IPS DF 6.9 (cell line): ENCODE results near the gene GNA12.
A peak's percentile ranks its signal among the peaks of the same experiment; 100 is the strongest.

ENCODE experiments used
- DNase-seq: peaks from one replicate; pipeline ENCODE4 v3.0.0-alpha.2; 2013; ENCODE audit warnings: low read depth, low spot score
- H3K27ac ChIP-seq: one replicate; pipeline ENCODE4 v1.5.1; 2013; ENCODE audit warnings: low read length, control low read depth
- H3K27me3 ChIP-seq: 2 replicates; pipeline ENCODE4 v1.6.1; 2013; ENCODE audit warnings: mild to moderate bottlenecking, low read length; ENCODE audit not compliant: control insufficient read depth, insufficient read depth
- H3K36me3 ChIP-seq: 2 replicates; pipeline ENCODE4 v1.6.1; 2013; ENCODE audit warnings: low read length; ENCODE audit not compliant: control insufficient read depth, insufficient read depth
- H3K4me1 ChIP-seq: 2 replicates; pipeline ENCODE4 v1.6.1; 2013; ENCODE audit warnings: low read length; ENCODE audit not compliant: control insufficient read depth, insufficient read depth
- H3K4me3 ChIP-seq: 2 replicates; pipeline ENCODE4 v1.5.1; 2013; ENCODE audit warnings: mild to moderate bottlenecking, low read length
- H3K9me3 ChIP-seq: 2 replicates; pipeline ENCODE4 v1.6.1; 2013; ENCODE audit warnings: low read length, inconsistent platforms; ENCODE audit not compliant: control insufficient read depth, insufficient read depth
- WGBS: extraction: QIAGEN DNeasy Blood & Tissue Kit; methylation state at CpG from one replicate; pipeline ENCODE4 v1.1.7; 2013; ENCODE audit warnings: mixed read lengths, missing lambda C conversion rate; ENCODE audit not compliant: insufficient read length, insufficient coverage; 5-methylcytosine and 5-hydroxymethylcytosine counted together

GNA12 gene

GRCh38 chr7:2880051-2880450, 35.9 kb upstream of the GNA12 start:
- H3K4me1 ChIP-seq, result peaks cover 3% of the 10 kb centered on the region; the same call in 1 of the 2 replicates
- no peaks in the 10 kb centered on the region for H3K36me3 ChIP-seq
- no peak overlapping the region for H3K27ac ChIP-seq
- no peak for DNase-seq
- H3K9me3 ChIP-seq, result no peaks in the 10 kb centered on the region
- H3K27me3 ChIP-seq, result no peaks in the 10 kb centered on the region
- no peak overlapping the region for H3K4me3 ChIP-seq
- WGBS, result no CpG with 5 or more reads among the region's 8 CpGs

GRCh38 chr7:2879354-2879753, 35.2 kb upstream of the GNA12 start:
- Histone ChIP-seq H3K4me1 (peaks cover 3% of the 10 kb centered on the region; the same call in 1 of the 2 replicates), H3K27me3 (no peaks in the 10 kb centered on the region), H3K36me3 (no peaks in the 10 kb centered on the region), H3K4me3 (no peak overlapping the region), H3K27ac (no peak overlapping the region), H3K9me3 (no peaks in the 10 kb centered on the region)
- no CpG with 5 or more reads among the region's 8 CpGs for WGBS
- DNase-seq, result no peak

- H3K36me3 ChIP-seq, result no peaks in the 10 kb centered on the region
- no CpG with 5 or more reads among the region's 3 CpGs for WGBS
- no peak overlapping the region for H3K4me3 ChIP-seq
- H3K4me1 ChIP-seq, result peaks cover 3% of the 10 kb centered on the region; the same call in 1 of the 2 replicates
- H3K27me3 ChIP-seq, result no peaks in the 10 kb centered on the region
- no peak for DNase-seq
- no peak overlapping the region for H3K27ac ChIP-seq
- no peaks in the 10 kb centered on the region for H3K9me3 ChIP-seq
These were observed 34.2 kb upstream of the GNA12 start for GRCh38 chr7:2878306-2878705.

- H3K27ac ChIP-seq, result no peak overlapping the region
- no peaks in the 10 kb centered on the region for H3K9me3 ChIP-seq
- no peak overlapping the region for H3K4me3 ChIP-seq
- no peaks in the 10 kb centered on the region for H3K36me3 ChIP-seq
- no peaks in the 10 kb centered on the region for H3K27me3 ChIP-seq
- no peak for DNase-seq
- H3K4me1 ChIP-seq, result peaks cover 3% of the 10 kb centered on the region; the same call in 1 of the 2 replicates
- WGBS, result no CpG with 5 or more reads among the region's 24 CpGs
These were observed 32.1 kb upstream of the GNA12 start for GRCh38 chr7:2876031-2876731.

GRCh38 chr7:2873686-2874551, 29.8 kb upstream of the GNA12 start:
- no peak overlapping the region for H3K4me3 ChIP-seq
- no peak overlapping the region for H3K27ac ChIP-seq
- DNase-seq, result peak; percentile 64

GRCh38 chr7:2873146-2873545, 29.0 kb upstream of the GNA12 start:
- Histone ChIP-seq H3K27ac (no peak overlapping the region), H3K9me3 (no peaks in the 10 kb centered on the region), H3K27me3 (no peaks in the 10 kb centered on the region), H3K4me3 (no peak overlapping the region), H3K4me1 (no peaks in the 10 kb centered on the region), H3K36me3 (no peaks in the 10 kb centered on the region)
- DNase-seq, result no peak
- no CpG with 5 or more reads among the region's 10 CpGs for WGBS

More at GRCh38 chr7:2873686-2874551, 29.8 kb upstream of the GNA12 start:
- Histone ChIP-seq H3K27me3 (no peaks in the 10 kb centered on the region), H3K4me1 (no peaks in the 10 kb centered on the region), H3K9me3 (no peaks in the 10 kb centered on the region), H3K36me3 (no peaks in the 10 kb centered on the region)
- WGBS, result no CpG with 5 or more reads among the region's 7 CpGs

- no peak for DNase-seq
- Histone ChIP-seq H3K36me3 (no peaks in the 10 kb centered on the region), H3K4me1 (no peaks in the 10 kb centered on the region), H3K27ac (no peak overlapping the region), H3K9me3 (no peaks in the 10 kb centered on the region), H3K27me3 (no peaks in the 10 kb centered on the region), H3K4me3 (no peak overlapping the region)
- WGBS, result no CpG with 5 or more reads among the region's 10 CpGs
These were observed 28.3 kb upstream of the GNA12 start for GRCh38 chr7:2872296-2872874.

- no peaks in the 10 kb centered on the region for H3K4me1 ChIP-seq
- H3K27ac ChIP-seq, result no peak overlapping the region
- no CpG with 5 or more reads among the region's 10 CpGs for WGBS
These were observed 26.4 kb upstream of the GNA12 start for GRCh38 chr7:2870471-2870931.

GRCh38 chr7:2869981-2870380, 25.9 kb upstream of the GNA12 start:
- no peak overlapping the region for H3K4me3 ChIP-seq
- H3K4me1 ChIP-seq, result no peaks in the 10 kb centered on the region
- DNase-seq, result no peak
- no peak overlapping the region for H3K27ac ChIP-seq
- no peaks in the 10 kb centered on the region for H3K36me3 ChIP-seq
- no CpG with 5 or more reads among the region's 15 CpGs for WGBS
- H3K27me3 ChIP-seq, result no peaks in the 10 kb centered on the region
- no peaks in the 10 kb centered on the region for H3K9me3 ChIP-seq

More at GRCh38 chr7:2870471-2870931, 26.4 kb upstream of the GNA12 start:
- Histone ChIP-seq H3K27me3 (no peaks in the 10 kb centered on the region), H3K9me3 (no peaks in the 10 kb centered on the region), H3K36me3 (no peaks in the 10 kb centered on the region), H3K4me3 (no peak overlapping the region)
- DNase-seq, result no peak

GRCh38 chr7:2866601-2867000, 22.5 kb upstream of the GNA12 start:
- Histone ChIP-seq H3K4me3 (no peak overlapping the region), H3K27me3 (no peaks in the 10 kb centered on the region), H3K9me3 (no peaks in the 10 kb centered on the region), H3K36me3 (no peaks in the 10 kb centered on the region), H3K27ac (no peak overlapping the region), H3K4me1 (no peaks in the 10 kb centered on the region)
- WGBS, result no CpG with 5 or more reads among the region's 3 CpGs
- DNase-seq, result no peak
